Breast epithelium (tissue), 3 donors: ENCODE results near the gene PFKP.

Source experiments
- CTCF ChIP-seq, 3 donors: fragments of 450-650 bp; IDR thresholded peaks; one replicate each; pipeline ENCODE4 v1.5.1; 2016 to 2017; ENCODE audit warnings: antibody characterized with exemption in 3 of 3, mild to moderate bottlenecking in 3 of 3, moderate library complexity in 3 of 3
- POLR2A ChIP-seq: fragments of 450-650 bp; IDR thresholded peaks from one replicate; pipeline ENCODE4 v1.6.1; 2016; ENCODE audit warnings: antibody characterized with exemption, mild to moderate bottlenecking, moderate library complexity
- POLR2AphosphoS5 ChIP-seq, 3 donors: sonication (generic); formaldehyde crosslinking; IDR thresholded peaks; one replicate each; pipeline ENCODE4 v1.6.1; 2017; ENCODE audit warnings: antibody characterized with exemption in 3 of 3

DNA sequence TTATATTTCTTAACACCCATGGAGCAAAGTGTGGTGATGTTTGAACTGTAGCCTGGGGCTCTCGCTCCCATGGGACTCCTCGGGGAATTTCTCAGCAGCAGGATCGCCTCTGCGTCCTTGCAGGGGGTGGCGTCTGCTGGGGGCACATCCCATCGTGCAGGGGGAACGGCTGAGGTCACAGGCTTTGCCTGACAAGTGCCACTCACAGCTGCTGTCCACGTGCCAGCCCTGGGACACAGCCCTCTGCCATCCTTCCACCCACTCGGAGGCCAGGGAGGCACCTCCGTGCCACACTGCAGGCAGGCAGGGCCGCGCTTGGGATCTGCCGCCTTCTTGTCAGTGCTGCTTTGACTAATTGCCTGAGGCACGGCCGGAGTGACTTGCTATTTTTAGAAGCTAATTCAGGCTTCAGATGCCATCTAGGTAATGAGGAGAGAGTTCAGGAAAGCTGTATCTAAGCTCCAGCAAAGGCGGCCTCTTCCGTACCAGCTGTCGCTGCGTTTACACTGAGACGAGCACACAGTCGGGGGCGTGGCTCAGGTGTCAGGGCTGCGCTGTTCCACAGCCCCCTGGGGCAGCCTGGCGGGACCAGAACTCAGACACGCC, 59.5 kb downstream of the PFKP start:
- no peak for TF ChIP-seq CTCF (IDR thresholded peaks at IDR 0.05)
- TF ChIP-seq POLR2AphosphoS5 (IDR thresholded peaks at IDR 0.05), result no peak
- no peak for TF ChIP-seq POLR2A
